H1 (cell line): ENCODE measurements around the gene EXOC1. TPM values are rescaled to one million over a fixed set of nuclear protein-coding genes. Genes with fewer than 3 reads are reported as not detected.

Experiments
- BCL11A ChIP-seq, 2 experiments: IDR thresholded peaks; one replicate each; pipeline ENCODE4 v1.6.1; 2011; ENCODE audit warnings: low read depth in 2 of 2, low read length in 2 of 2, mild to moderate bottlenecking in 2 of 2
- polyA plus RNA-seq, 7 experiments: library from polyadenylated mRNA; depleted of rRNA in 3 of 7; stranded (reverse) in 5 of 7; unstranded in 2 of 7; fragments of >200 nt in 5 of 7; fragments of 200-250 nt in 2 of 7; gene quantifications; 1 replicate in 5 of 7; 2 replicates in 1 of 7; 4 replicates in 1 of 7; pipeline versions ENCODE4 v1.2.1 to v1.2.3, GENCODE V29; 2011 to 2013; ENCODE audit warnings: missing spikeins in 2 of 7, mixed read lengths in 2 of 7
- total RNA-seq: library from RNA; stranded (reverse); fragmentation: NEBNext Ultra II Directional; extraction: Animal tissue kit (Norgen Biotek cat#: 25700); gene quantifications from 2 replicates; pipeline ENCODE4 v1.2.1, GENCODE V29; 2021
- TF ChIP-seq, protein P1 (sequence below): IDR thresholded peaks from 2 replicates; pipeline ENCODE4 v1.6.1; 2012; ENCODE audit warnings: low read length, inconsistent platforms
- TF ChIP-seq, protein P2 (sequence below): IDR thresholded peaks from 2 replicates; pipeline ENCODE4 v1.6.1; 2011; ENCODE audit warnings: low read length, improper control_type of control experiment

Gene EXOC1
- total and polyA plus RNA-seq, 2 of the 8 experiments (the other 6 are each of a cell fraction or from before 2014, with no cell fraction given) = 5.9 to 19.6 TPM

GRCh38 chr4:55822329-55822728 lies 31.1 kb upstream of the EXOC1 start (continued):
- TF ChIP-seq, protein P1, sequence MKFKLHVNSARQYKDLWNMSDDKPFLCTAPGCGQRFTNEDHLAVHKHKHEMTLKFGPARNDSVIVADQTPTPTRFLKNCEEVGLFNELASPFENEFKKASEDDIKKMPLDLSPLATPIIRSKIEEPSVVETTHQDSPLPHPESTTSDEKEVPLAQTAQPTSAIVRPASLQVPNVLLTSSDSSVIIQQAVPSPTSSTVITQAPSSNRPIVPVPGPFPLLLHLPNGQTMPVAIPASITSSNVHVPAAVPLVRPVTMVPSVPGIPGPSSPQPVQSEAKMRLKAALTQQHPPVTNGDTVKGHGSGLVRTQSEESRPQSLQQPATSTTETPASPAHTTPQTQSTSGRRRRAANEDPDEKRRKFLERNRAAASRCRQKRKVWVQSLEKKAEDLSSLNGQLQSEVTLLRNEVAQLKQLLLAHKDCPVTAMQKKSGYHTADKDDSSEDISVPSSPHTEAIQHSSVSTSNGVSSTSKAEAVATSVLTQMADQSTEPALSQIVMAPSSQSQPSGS = no peak
- TF ChIP-seq, protein P2, sequence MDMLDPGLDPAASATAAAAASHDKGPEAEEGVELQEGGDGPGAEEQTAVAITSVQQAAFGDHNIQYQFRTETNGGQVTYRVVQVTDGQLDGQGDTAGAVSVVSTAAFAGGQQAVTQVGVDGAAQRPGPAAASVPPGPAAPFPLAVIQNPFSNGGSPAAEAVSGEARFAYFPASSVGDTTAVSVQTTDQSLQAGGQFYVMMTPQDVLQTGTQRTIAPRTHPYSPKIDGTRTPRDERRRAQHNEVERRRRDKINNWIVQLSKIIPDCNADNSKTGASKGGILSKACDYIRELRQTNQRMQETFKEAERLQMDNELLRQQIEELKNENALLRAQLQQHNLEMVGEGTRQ = no peak
- TF ChIP-seq BCL11A (IDR thresholded peaks at IDR 0.05; ENCODE audit: low read depth in 2 of 2, low read length in 2 of 2) = no peak
